Measurements from ENCODE around the gene CAPS.

- TF ChIP-seq CTCF (IDR thresholded peaks at IDR 0.05; ENCODE audit: borderline replicate concordance, extremely low read depth, low read length, poor library complexity, severe bottlenecking) (no peak), EZH2 (IDR thresholded peaks at IDR 0.05; ENCODE audit: borderline replicate concordance, low read depth, low read length, severe bottlenecking) (no peak)
Observed at GRCh38 chr19:5931251-5931650, 17.2 kb downstream of the CAPS start.

Measured in DND-41 (cell line).